Measurements from ENCODE around the gene IQCK. TPM values are rescaled to one million over a fixed set of nuclear protein-coding genes. Genes with fewer than 3 reads are reported as not detected.

Gene IQCK
- total RNA-seq, 1 donor from 2014 or later, result 5.8 TPM

GRCh38 chr16:19680881-19681340 lies 37.2 kb upstream of the IQCK start:
- Mint-ChIP-seq H3K9me3 (ENCODE audit: unreplicated experiment) (peaks cover 5% of the 10 kb centered on the region), H3K27me3 (ENCODE audit: unreplicated experiment) (no peaks in the 10 kb centered on the region), H3K27ac (ENCODE audit: unreplicated experiment) (no peak overlapping the region), H3K36me3 (ENCODE audit: unreplicated experiment) (peaks cover 31% of the 10 kb centered on the region), H3K4me1 (ENCODE audit: unreplicated experiment) (peaks cover 2% of the 10 kb centered on the region), H3K4me3 (ENCODE audit: unreplicated experiment) (no peak overlapping the region)
- DNase-seq (ENCODE audit: extremely low spot score, unreplicated experiment), result no peak
- TF ChIP-seq, protein P1, sequence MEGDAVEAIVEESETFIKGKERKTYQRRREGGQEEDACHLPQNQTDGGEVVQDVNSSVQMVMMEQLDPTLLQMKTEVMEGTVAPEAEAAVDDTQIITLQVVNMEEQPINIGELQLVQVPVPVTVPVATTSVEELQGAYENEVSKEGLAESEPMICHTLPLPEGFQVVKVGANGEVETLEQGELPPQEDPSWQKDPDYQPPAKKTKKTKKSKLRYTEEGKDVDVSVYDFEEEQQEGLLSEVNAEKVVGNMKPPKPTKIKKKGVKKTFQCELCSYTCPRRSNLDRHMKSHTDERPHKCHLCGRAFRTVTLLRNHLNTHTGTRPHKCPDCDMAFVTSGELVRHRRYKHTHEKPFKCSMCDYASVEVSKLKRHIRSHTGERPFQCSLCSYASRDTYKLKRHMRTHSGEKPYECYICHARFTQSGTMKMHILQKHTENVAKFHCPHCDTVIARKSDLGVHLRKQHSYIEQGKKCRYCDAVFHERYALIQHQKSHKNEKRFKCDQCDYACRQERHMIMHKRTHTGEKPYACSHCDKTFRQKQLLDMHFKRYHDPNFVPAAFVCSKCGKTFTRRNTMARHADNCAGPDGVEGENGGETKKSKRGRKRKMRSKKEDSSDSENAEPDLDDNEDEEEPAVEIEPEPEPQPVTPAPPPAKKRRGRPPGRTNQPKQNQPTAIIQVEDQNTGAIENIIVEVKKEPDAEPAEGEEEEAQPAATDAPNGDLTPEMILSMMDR (IDR thresholded peaks at IDR 0.05), result no peak

DNA sequence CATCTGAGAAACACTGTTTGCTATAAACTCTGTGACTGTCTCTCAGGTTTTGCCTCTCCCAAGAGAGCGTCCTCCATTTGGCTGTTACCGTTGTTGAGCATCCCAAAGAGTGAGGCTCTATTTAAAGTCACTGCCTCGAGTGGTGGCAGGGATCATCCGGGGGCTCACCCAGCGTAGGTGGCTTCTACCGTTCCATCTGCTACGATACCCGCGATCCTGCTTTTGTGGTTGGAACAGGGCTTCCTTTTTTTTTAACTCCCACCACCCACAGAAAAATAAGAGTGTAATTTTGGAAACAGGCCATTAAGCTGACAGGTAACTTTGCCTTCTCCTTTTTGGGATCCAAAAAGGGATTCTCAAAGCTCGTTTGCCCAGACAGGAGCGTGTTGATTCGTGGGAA lies 36.4 kb upstream of the IQCK start:
- Mint-ChIP-seq H3K27ac (ENCODE audit: unreplicated experiment) (no peak overlapping the region), H3K4me3 (ENCODE audit: unreplicated experiment) (no peak overlapping the region), H3K4me1 (ENCODE audit: unreplicated experiment) (peaks cover 2% of the 10 kb centered on the region), H3K9me3 (ENCODE audit: unreplicated experiment) (peaks cover 5% of the 10 kb centered on the region), H3K36me3 (ENCODE audit: unreplicated experiment) (peaks cover 31% of the 10 kb centered on the region), H3K27me3 (ENCODE audit: unreplicated experiment) (no peaks in the 10 kb centered on the region)
- TF ChIP-seq, protein P1 (IDR thresholded peaks at IDR 0.05), result no peak
- DNase-seq (ENCODE audit: extremely low spot score, unreplicated experiment), result no peak

DNA sequence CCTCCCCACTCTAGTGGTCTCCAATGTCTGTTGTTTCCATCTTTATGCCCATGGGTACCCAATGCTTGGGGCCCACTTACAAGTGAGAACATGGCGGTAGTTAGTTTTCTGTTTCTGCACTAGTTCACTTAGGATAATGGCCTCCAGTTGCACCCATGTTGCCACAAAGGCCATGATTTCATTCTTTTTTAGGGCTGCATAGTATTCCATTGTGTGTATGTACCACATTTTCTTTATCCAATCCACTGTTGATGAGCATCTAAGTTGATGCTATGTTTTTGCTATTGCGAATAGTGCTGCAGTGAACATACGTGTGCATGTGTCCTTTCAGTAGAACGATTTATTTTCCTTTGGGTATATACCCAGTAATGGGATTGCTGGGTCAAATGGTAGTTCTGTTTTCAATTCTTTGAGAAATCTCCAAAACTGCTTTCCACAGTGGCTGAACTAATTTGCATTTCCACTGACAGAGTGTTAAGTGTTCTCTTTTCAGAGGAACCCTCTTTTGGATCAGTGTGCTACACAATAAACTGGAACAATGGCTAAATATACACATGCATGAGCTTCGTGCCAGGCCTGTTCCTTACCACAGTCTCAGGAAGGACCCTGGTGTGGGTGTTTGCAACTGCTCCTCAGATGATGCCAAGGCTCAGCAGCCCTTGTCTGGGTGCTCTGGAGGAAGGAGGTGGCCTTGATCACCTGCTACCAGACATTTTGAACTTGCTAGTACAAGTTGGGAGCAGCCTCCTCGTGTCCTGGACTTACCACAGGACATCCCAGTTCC lies 34.4 kb upstream of the IQCK start:
- peaks cover 5% of the 10 kb centered on the region for H3K9me3 Mint-ChIP-seq (ENCODE audit: unreplicated experiment)
- H3K4me3 Mint-ChIP-seq (ENCODE audit: unreplicated experiment), result no peak overlapping the region
- H3K27ac Mint-ChIP-seq (ENCODE audit: unreplicated experiment), result no peak overlapping the region
- no peaks in the 10 kb centered on the region for H3K27me3 Mint-ChIP-seq (ENCODE audit: unreplicated experiment)
- no peak for DNase-seq (ENCODE audit: extremely low spot score, unreplicated experiment)
- peaks cover 34% of the 10 kb centered on the region for H3K36me3 Mint-ChIP-seq (ENCODE audit: unreplicated experiment)
- TF ChIP-seq, protein P1 (IDR thresholded peaks at IDR 0.05), result no peak
- H3K4me1 Mint-ChIP-seq (ENCODE audit: unreplicated experiment), result peaks cover 2% of the 10 kb centered on the region

DNA sequence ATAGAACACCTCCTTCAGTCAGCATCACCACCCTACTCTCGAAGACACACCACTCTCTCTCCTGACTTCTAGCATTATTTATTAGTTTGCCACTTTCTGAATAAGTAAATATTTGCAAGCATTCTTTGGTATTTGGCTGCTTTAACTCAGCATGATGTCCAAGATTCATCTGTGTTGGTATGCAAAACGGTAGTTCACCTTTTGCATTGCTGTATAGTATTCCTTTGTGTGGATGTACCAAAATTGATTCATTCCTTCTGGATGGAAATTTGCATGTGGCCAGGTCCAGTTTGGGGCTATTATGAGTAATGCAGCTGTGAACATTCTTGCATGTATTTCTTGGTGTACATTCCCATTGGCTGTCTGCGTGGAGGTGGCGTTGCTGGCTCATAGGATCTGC lies 32.9 kb upstream of the IQCK start:
- Mint-ChIP-seq H3K4me3 (ENCODE audit: unreplicated experiment) (no peak overlapping the region), H3K4me1 (ENCODE audit: unreplicated experiment) (peaks cover 4% of the 10 kb centered on the region), H3K36me3 (ENCODE audit: unreplicated experiment) (peaks cover 36% of the 10 kb centered on the region), H3K27ac (ENCODE audit: unreplicated experiment) (no peak overlapping the region), H3K9me3 (ENCODE audit: unreplicated experiment) (peaks cover 5% of the 10 kb centered on the region), H3K27me3 (ENCODE audit: unreplicated experiment) (no peaks in the 10 kb centered on the region)
- TF ChIP-seq, protein P1 (IDR thresholded peaks at IDR 0.05), result no peak
- DNase-seq (ENCODE audit: extremely low spot score, unreplicated experiment), result no peak

- H3K36me3 Mint-ChIP-seq (ENCODE audit: unreplicated experiment), result peaks cover 35% of the 10 kb centered on the region
- H3K4me1 Mint-ChIP-seq (ENCODE audit: unreplicated experiment), result peaks cover 15% of the 10 kb centered on the region
- H3K27me3 Mint-ChIP-seq (ENCODE audit: unreplicated experiment), result no peaks in the 10 kb centered on the region
- H3K27ac Mint-ChIP-seq (ENCODE audit: unreplicated experiment), result no peak overlapping the region
- TF ChIP-seq, protein P1 (IDR thresholded peaks at IDR 0.05), result no peak
- no peak for DNase-seq (ENCODE audit: extremely low spot score, unreplicated experiment)
- H3K9me3 Mint-ChIP-seq (ENCODE audit: unreplicated experiment), result peaks cover 5% of the 10 kb centered on the region
- no peak overlapping the region for H3K4me3 Mint-ChIP-seq (ENCODE audit: unreplicated experiment)
Observed at GRCh38 chr16:19687279-19687678, 30.8 kb upstream of the IQCK start.
